HCT116 (cell line): ENCODE measurements around the gene NLRP6.

Experiments used
- ATF3 ChIP-seq: IDR thresholded peaks from 2 replicates; pipeline ENCODE4 v1.6.1; 2012
- CTCF ChIP-seq, 3 experiments: fragments of 200-600 bp in 1 of 3; sonication (generic) in 1 of 3; IDR thresholded peaks in 2 of 3; conservative IDR thresholded peaks in 1 of 3; 2 replicates each; pipeline ENCODE4 v1.5.1; 2012 to 2017; ENCODE audit warnings: low read depth in 2 of 3, low read length in 2 of 3, antibody characterized with exemption in 1 of 3, borderline replicate concordance in 1 of 3, control low read depth in 1 of 3, mild to moderate bottlenecking in 1 of 3, mixed read lengths in 1 of 3, mixed run types in 1 of 3, moderate library complexity in 1 of 3; ENCODE audit not compliant: insufficient read depth in 1 of 3
- POLR2A ChIP-seq: IDR thresholded peaks from 2 replicates; pipeline ENCODE4 v1.7.0; 2011; ENCODE audit warnings: borderline replicate concordance; ENCODE audit not compliant: insufficient read depth, insufficient read length; ENCODE audit errors: extremely low read depth
- POLR2AphosphoS5 ChIP-seq: IDR thresholded peaks from 2 replicates; pipeline ENCODE4 v1.6.1; 2011; ENCODE audit warnings: mild to moderate bottlenecking, low read depth, low read length, moderate library complexity
- SP1 ChIP-seq: IDR thresholded peaks from 2 replicates; pipeline ENCODE4 v1.6.1; 2012; ENCODE audit warnings: low read depth
- YY1 ChIP-seq: IDR thresholded peaks from 2 replicates; pipeline ENCODE4 v1.6.1; 2011; ENCODE audit warnings: low read length, low read depth, moderate library complexity, mild to moderate bottlenecking; ENCODE audit not compliant: insufficient replicate concordance; ENCODE audit errors: extremely low read depth
- ZBTB33 ChIP-seq: IDR thresholded peaks from 2 replicates; pipeline ENCODE4 v1.6.1; 2011; ENCODE audit warnings: mild to moderate bottlenecking, low read length, moderate library complexity; ENCODE audit not compliant: insufficient replicate concordance; ENCODE audit errors: extremely low read depth
- ZNF274 ChIP-seq: fragments of 200-500 bp; sonication (Bioruptor generic); IDR thresholded peaks from 2 replicates; pipeline ENCODE4 v1.6.1; 2014; ENCODE audit warnings: mild to moderate bottlenecking, low read depth, low read length, inconsistent platforms

- TF ChIP-seq CTCF (IDR thresholded peaks at IDR 0.05 in 2 of 3, conservative IDR thresholded peaks at IDR 0.05 in 1 of 3; ENCODE audit: borderline replicate concordance in 1 of 3, insufficient read depth in 1 of 3, low read depth in 2 of 3, low read length in 2 of 3) (no peak), ZNF274 (no peak), POLR2A (no peak), YY1 (no peak), POLR2AphosphoS5 (no peak), SP1 (no peak), ATF3 (no peak), ZBTB33 (no peak)
Measured at GRCh38 chr11:329886-330253, 51.7 kb downstream of the NLRP6 start.
